K562 (cell line): ENCODE measurements around the gene OR2A14. TPM values are rescaled to one million over a fixed set of nuclear protein-coding genes. Genes with fewer than 3 reads are reported as not detected.

Experiments
- ATF3 ChIP-seq, 2 experiments: fragments of 450-650 bp in 1 of 2; sonication (generic) in 1 of 2; formaldehyde crosslinking in 1 of 2; IDR thresholded peaks in 1 of 2; conservative IDR thresholded peaks in 1 of 2; 2 replicates each; pipeline versions ENCODE4 v1.6.1 to v1.8.1; 2016 to 2023; ENCODE audit warnings: mild to moderate bottlenecking in 2 of 2, moderate library complexity in 2 of 2, inconsistent platforms in 1 of 2, missing genetic modification reagents in 1 of 2
- MCM2 ChIP-seq: fragments of 450-650 bp; IDR thresholded peaks from 2 replicates; pipeline ENCODE4 v1.6.1; 2017; ENCODE audit warnings: low read depth, mild to moderate bottlenecking
- PATZ1 ChIP-seq: fragments of 250-450 bp; sonication (Bioruptor Pico); IDR thresholded peaks from 2 replicates; pipeline ENCODE4 v1.5.0; 2020; ENCODE audit warnings: mild to moderate bottlenecking, borderline replicate concordance
- ZNF384 ChIP-seq: IDR thresholded peaks from 2 replicates; pipeline ENCODE4 v1.6.1; 2012; ENCODE audit warnings: low read depth, low read length, improper control_type of control experiment
- ZNF589 ChIP-seq: fragments of 200-800 bp; sonication (Bioruptor generic); IDR thresholded peaks from 2 replicates; pipeline ENCODE4 v1.6.1; 2016; ENCODE audit warnings: low read depth, missing genetic modification characterization, missing compliant biosample characterization
- polyA plus RNA-seq, 8 experiments: library from polyadenylated mRNA; depleted of rRNA in 4 of 8; stranded (reverse) in 5 of 8; unstranded in 3 of 8; fragments of >200 nt; fragmentation: Nextera tagmentation in 2 of 8; fragmentation: Illumina TruSeq in 1 of 8; extraction: Ambion mirVana in 2 of 8; extraction: Trizol in 1 of 8; gene quantifications; 2 replicates each; pipeline versions ENCODE4 v1.2.1 to v1.2.3, GENCODE V29; 2011 to 2014; ENCODE audit warnings: inconsistent platforms in 1 of 8, missing spikeins in 1 of 8
- total RNA-seq, 7 experiments: library from RNA; depleted of rRNA in 6 of 7; stranded (reverse); fragments of >200 nt in 6 of 7; fragmentation: Illumina TruSeq in 2 of 7; extraction: Trizol in 2 of 7; gene quantifications; 2 replicates each; pipeline versions ENCODE4 v1.2.1 to v1.2.3, GENCODE V29; 2011 to 2021; ENCODE audit warnings: low replicate concordance in 1 of 7
- TF ChIP-seq, protein P1 (sequence below): fragments of 450-650 bp; IDR thresholded peaks from 2 replicates; pipeline ENCODE4 v1.6.1; 2016; ENCODE audit warnings: missing biosample characterization, missing genetic modification characterization

The OR2A14 gene
- total and polyA plus RNA-seq, 9 of the 15 experiments (the other 6 are each of a cell fraction or from before 2014, with no cell fraction given): not detected

DNA sequence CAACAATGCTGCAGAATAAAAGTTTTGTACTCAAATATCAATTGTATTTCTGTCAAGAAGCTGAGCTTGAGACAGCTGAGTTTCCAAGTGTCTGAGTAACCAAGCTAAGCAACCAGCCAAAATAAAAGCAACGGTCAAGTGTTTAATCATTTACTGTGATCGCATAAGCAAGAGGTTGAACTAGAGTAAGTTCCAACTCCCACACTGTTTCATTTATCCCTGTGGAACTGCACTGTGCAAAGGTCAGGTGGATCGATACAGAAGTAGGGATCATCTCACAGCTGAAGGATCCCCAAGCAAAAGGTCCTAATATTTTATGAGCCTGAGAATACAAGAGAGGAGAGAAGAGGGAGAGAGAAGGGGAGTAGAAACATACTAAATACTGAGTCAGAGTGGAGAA, 21.4 kb downstream of the OR2A14 start (continued):
- TF ChIP-seq PATZ1 (CRISPR knock-in tag) (no peak), ZNF589 (CRISPR knock-in tag) (no peak), ATF3 (IDR thresholded peaks at IDR 0.05) (no peak), ATF3 (CRISPR knock-in tag; conservative IDR thresholded peaks at IDR 0.05) (no peak), ZNF384 (no peak), MCM2 (no peak)
- TF ChIP-seq, protein P1, sequence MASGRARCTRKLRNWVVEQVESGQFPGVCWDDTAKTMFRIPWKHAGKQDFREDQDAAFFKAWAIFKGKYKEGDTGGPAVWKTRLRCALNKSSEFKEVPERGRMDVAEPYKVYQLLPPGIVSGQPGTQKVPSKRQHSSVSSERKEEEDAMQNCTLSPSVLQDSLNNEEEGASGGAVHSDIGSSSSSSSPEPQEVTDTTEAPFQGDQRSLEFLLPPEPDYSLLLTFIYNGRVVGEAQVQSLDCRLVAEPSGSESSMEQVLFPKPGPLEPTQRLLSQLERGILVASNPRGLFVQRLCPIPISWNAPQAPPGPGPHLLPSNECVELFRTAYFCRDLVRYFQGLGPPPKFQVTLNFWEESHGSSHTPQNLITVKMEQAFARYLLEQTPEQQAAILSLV (tag): no peak
